ENCODE measurements around the gene BMPER. TPM values are rescaled to one million over a fixed set of nuclear protein-coding genes. Genes with fewer than 3 reads are reported as not detected.

Gene BMPER
- total and polyA plus RNA-seq, 2 donors from 2014 or later: 0.60 to 0.80 TPM

GRCh38 chr7:33907625-33908024 is 2.3 kb downstream of the BMPER start:
- DNase-seq (no peak), FAIRE-seq (no peak)
- no peak overlapping the region for H3K9ac ChIP-seq (ENCODE audit: low read length in 3 of 3)
- no peaks in the 10 kb centered on the region for H3K9me3 ChIP-seq (ENCODE audit: control insufficient read depth in 2 of 3, insufficient read depth in 1 of 3, low read length in 3 of 3)
- no peak for TF ChIP-seq CTCF (IDR thresholded peaks at IDR 0.05; ENCODE audit: borderline replicate concordance, extremely low read depth, insufficient read depth)
- no peak overlapping the region for H3K27ac ChIP-seq (ENCODE audit: low read depth in 2 of 2, low read length in 2 of 2)
- H3K27me3 ChIP-seq (ENCODE audit: control insufficient read depth, insufficient read depth, low read length): peaks cover 12% of the 10 kb centered on the region
- intact Hi-C loops (cut with DNase I): no loop called here
- no peak overlapping the region for H3K4me3 ChIP-seq (ENCODE audit: low read length in 3 of 3)
- no peaks in the 10 kb centered on the region for H3K36me3 ChIP-seq (ENCODE audit: control insufficient read depth in 2 of 3, insufficient read depth in 3 of 3, low read length in 3 of 3)
- peaks cover 0 to 3% (median 0%) of the 10 kb centered on the region in 3 donors for H3K4me1 ChIP-seq (ENCODE audit: control insufficient read depth in 2 of 3, insufficient read depth in 2 of 3, low read depth in 1 of 3, low read length in 3 of 3)

- Histone ChIP-seq H3K4me1 (ENCODE audit: control insufficient read depth in 2 of 3, insufficient read depth in 2 of 3, low read depth in 1 of 3, low read length in 3 of 3) (no peaks in the 10 kb centered on the region), H3K9me3 (ENCODE audit: control insufficient read depth in 2 of 3, insufficient read depth in 1 of 3, low read length in 3 of 3) (no peaks in the 10 kb centered on the region), H3K4me3 (ENCODE audit: low read length in 3 of 3) (no peak overlapping the region), H3K36me3 (ENCODE audit: control insufficient read depth in 2 of 3, insufficient read depth in 3 of 3, low read length in 3 of 3) (no peaks in the 10 kb centered on the region), H3K27ac (ENCODE audit: low read depth in 2 of 2, low read length in 2 of 2) (no peak overlapping the region), H3K9ac (ENCODE audit: low read length in 3 of 3) (no peak overlapping the region), H3K27me3 (ENCODE audit: control insufficient read depth, insufficient read depth, low read length) (peaks cover 9% of the 10 kb centered on the region)
- no peak for TF ChIP-seq CTCF (IDR thresholded peaks at IDR 0.05; ENCODE audit: borderline replicate concordance, extremely low read depth, insufficient read depth)
- DNase-seq: no peak
- FAIRE-seq: no peak
- intact Hi-C loops (cut with DNase I): no loop called here
Measured at GRCh38 chr7:33909318-33909717, 4.0 kb downstream of the BMPER start.

- no peak for DNase-seq
- no peak overlapping the region for H3K27ac ChIP-seq (ENCODE audit: low read depth in 2 of 2, low read length in 2 of 2)
- no peak for FAIRE-seq
- intact Hi-C loops (cut with DNase I): no loop called here
- H3K9ac ChIP-seq (ENCODE audit: low read length in 3 of 3): no peak overlapping the region
- H3K27me3 ChIP-seq (ENCODE audit: control insufficient read depth, insufficient read depth, low read length): peaks cover 9% of the 10 kb centered on the region
- no peaks in the 10 kb centered on the region for H3K4me1 ChIP-seq (ENCODE audit: control insufficient read depth in 2 of 3, insufficient read depth in 2 of 3, low read depth in 1 of 3, low read length in 3 of 3)
- H3K9me3 ChIP-seq (ENCODE audit: control insufficient read depth in 2 of 3, insufficient read depth in 1 of 3, low read length in 3 of 3): no peaks in the 10 kb centered on the region
- H3K4me3 ChIP-seq (ENCODE audit: low read length in 3 of 3): no peak overlapping the region
- no peaks in the 10 kb centered on the region for H3K36me3 ChIP-seq (ENCODE audit: control insufficient read depth in 2 of 3, insufficient read depth in 3 of 3, low read length in 3 of 3)
- TF ChIP-seq CTCF (IDR thresholded peaks at IDR 0.05; ENCODE audit: borderline replicate concordance, extremely low read depth, insufficient read depth): no peak
Measured at GRCh38 chr7:33909755-33910154, 4.4 kb downstream of the BMPER start.

GRCh38 chr7:33910756-33911155 is 5.4 kb downstream of the BMPER start:
- DNase-seq (no peak), FAIRE-seq (no peak)
- no peaks in the 10 kb centered on the region for H3K4me1 ChIP-seq (ENCODE audit: control insufficient read depth in 2 of 3, insufficient read depth in 2 of 3, low read depth in 1 of 3, low read length in 3 of 3)
- no peaks in the 10 kb centered on the region for H3K9me3 ChIP-seq (ENCODE audit: control insufficient read depth in 2 of 3, insufficient read depth in 1 of 3, low read length in 3 of 3)
- H3K27me3 ChIP-seq (ENCODE audit: control insufficient read depth, insufficient read depth, low read length): peaks cover 9% of the 10 kb centered on the region
- no peaks in the 10 kb centered on the region for H3K36me3 ChIP-seq (ENCODE audit: control insufficient read depth in 2 of 3, insufficient read depth in 3 of 3, low read length in 3 of 3)
- H3K27ac ChIP-seq (ENCODE audit: low read depth in 2 of 2, low read length in 2 of 2): no peak overlapping the region
- TF ChIP-seq CTCF (IDR thresholded peaks at IDR 0.05; ENCODE audit: borderline replicate concordance, extremely low read depth, insufficient read depth): no peak
- H3K9ac ChIP-seq (ENCODE audit: low read length in 3 of 3): no peak overlapping the region
- intact Hi-C loops (cut with DNase I): no loop called here
- no peak overlapping the region for H3K4me3 ChIP-seq (ENCODE audit: low read length in 3 of 3)
